AG10803 (cell line): ENCODE data around the gene SIX1.

Experiments used
- DNase-seq: peaks from one replicate; pipeline ENCODE4 v3.0.0; 2010; ENCODE audit warnings: low read depth
- H3K4me3 ChIP-seq: 2 replicates; pipeline ENCODE4 v1.5.1; 2011; ENCODE audit warnings: mild to moderate bottlenecking, low read length, control low read depth
- TF ChIP-seq, protein P1 (sequence below): conservative IDR thresholded peaks from 2 replicates; pipeline ENCODE4 v1.5.1; 2011; ENCODE audit warnings: mild to moderate bottlenecking, low read length, control low read depth, inconsistent platforms

Gene SIX1

DNA sequence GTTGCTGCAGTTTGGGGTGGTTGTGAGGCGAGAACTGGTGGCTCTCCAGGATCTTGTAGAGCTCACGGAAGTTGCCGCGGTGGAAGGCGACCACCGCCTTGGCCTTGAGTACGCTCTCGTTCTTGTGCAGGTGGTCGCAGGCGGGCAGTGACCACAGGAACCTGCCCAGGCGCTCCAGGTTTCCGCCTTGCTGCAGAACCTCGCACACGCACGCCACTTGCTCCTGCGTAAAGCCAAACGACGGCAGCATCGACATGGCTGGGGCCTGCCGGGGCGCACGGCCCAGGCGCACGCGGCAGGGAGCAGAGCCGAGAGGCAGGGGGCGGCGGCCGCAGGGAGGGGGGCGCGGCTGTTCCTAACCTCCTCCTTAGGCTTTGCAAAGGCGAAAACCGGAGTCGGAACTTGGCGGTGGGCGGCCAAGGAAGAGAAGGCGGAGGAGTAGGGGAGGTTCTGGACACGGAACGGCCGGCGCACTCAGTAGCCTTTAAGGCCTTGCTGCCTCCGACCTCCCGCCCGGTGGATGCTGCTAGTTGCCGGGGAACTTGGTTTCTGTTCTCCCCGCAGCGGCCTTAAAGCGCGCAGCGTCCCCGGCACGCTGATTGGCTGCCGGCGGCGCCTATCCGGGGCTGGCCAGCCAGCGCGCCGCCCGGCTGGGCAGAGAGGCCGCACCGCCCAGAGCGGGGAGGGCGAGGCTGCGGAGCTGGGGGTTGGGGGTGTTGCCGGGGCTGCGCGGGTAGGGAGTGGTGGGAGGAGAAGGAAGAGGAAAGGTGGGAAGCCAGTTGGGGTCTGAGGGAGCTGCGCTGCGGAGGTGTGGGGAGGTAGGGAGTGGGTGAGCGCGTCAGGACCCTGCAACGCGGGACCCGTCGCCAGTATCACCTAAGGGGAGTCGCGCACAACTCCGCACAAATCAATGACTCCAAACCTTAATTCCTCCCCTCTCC lies at the start of gene SIX1:
Gene SIX1 (minus strand): TSS at position 544 of the 941 bp plus-strand sequence. CDS start 288 bp downstream, at position 256.
- TF ChIP-seq, protein P1, sequence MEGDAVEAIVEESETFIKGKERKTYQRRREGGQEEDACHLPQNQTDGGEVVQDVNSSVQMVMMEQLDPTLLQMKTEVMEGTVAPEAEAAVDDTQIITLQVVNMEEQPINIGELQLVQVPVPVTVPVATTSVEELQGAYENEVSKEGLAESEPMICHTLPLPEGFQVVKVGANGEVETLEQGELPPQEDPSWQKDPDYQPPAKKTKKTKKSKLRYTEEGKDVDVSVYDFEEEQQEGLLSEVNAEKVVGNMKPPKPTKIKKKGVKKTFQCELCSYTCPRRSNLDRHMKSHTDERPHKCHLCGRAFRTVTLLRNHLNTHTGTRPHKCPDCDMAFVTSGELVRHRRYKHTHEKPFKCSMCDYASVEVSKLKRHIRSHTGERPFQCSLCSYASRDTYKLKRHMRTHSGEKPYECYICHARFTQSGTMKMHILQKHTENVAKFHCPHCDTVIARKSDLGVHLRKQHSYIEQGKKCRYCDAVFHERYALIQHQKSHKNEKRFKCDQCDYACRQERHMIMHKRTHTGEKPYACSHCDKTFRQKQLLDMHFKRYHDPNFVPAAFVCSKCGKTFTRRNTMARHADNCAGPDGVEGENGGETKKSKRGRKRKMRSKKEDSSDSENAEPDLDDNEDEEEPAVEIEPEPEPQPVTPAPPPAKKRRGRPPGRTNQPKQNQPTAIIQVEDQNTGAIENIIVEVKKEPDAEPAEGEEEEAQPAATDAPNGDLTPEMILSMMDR: no peak
- peak; percentile 92 for DNase-seq
- H3K4me3 ChIP-seq: peak within 1 kb of the TSS; percentile 70

DNA sequence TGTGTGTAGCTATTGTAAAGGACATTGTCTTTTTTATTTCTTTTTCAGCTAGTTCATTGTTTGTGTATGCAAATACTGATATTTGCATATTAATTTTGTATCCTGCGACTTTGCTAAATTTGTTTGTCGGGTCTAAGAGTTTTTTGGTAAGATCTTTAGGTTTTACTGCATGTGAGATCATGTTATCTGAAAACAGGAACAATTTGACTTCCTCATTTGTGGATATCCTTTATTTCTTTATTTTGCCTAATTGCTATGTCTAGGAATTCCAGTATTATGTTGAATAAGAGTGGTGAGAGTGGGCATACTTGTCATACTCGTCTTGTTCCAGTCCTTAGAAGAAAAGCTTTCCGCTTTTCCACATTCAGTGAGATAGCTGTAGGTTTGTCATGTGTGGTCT lies 46.0 kb upstream of the SIX1 start:
- DNase-seq: no peak
- TF ChIP-seq, protein P1: no peak
- no peak overlapping the region for H3K4me3 ChIP-seq

DNA sequence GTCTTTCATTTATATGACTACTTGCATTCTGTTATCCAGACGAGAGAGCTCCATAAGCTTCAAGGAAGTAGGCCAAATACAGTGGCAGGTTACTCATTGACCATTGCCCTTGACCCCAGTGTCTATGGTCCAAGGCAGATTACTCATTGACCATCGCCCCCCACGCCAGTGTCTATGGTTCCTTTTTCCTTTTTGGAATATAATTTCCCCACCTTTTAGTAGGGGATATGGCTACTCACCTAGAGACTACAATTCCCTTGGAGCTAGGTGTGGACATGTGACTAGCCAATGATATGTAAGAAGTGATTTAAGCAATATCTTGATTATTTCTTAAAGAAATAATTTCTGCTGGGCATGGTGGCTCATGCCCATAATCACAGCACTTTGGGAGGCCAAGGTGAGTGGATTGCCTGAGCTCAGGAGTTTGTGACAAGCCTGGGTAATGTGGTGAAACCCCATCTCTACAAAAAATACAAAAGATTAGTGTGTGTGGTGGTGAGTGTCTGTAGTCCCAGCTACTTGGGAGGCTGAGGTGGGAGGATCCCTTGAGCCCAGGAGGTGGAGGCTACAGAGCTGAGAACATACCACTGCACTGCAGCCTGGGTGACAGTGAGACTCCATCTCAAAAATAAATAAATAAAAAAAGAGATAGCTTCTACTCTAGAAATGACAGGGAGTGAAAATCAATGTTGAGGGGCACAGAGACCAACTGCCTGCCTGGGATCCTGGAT lies 42.3 kb upstream of the SIX1 start:
- no peak for DNase-seq
- H3K4me3 ChIP-seq: no peak overlapping the region
- TF ChIP-seq, protein P1: no peak

DNA sequence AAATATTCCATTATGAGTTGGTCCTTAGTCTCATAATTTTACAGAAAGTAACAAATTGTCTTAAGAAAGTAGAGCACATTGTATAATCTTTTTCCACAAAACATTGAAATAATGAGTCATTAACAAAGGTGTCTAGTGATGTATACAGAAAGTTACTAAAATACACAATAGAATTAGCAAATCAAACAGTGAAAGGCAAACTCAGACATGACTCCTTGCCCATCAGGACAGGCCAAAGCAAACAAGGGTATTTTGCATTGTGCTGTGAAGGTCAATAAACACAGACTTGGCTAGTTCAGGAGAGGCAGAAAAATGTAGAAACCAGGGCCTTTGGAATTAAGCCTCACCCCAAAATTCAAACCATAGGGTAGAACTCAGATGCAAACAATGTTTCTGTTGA lies 37.6 kb upstream of the SIX1 start:
- TF ChIP-seq, protein P1: no peak
- no peak overlapping the region for H3K4me3 ChIP-seq
- no peak for DNase-seq

DNA sequence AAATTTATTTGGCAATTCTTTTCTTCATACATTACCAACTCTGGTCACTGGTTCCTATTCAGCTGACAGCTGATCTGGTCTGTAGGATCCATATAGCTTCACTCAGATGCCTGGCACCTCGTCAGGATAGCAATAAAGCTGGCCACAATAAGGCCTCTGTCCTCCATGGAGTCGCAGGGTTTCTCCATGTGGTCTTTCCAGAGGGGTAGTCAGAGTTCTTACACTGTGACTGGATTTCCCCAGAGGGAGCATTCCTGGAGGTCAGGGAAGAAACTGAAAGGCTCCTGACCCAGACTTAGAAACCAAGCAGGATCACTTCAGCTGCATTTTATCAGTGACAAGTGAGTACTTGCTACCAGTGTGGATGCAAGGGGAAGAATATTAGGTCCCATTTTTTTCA lies 34.9 kb upstream of the SIX1 start:
- H3K4me3 ChIP-seq: no peak overlapping the region
- DNase-seq: peak; percentile 11
- TF ChIP-seq, protein P1: no peak

DNA sequence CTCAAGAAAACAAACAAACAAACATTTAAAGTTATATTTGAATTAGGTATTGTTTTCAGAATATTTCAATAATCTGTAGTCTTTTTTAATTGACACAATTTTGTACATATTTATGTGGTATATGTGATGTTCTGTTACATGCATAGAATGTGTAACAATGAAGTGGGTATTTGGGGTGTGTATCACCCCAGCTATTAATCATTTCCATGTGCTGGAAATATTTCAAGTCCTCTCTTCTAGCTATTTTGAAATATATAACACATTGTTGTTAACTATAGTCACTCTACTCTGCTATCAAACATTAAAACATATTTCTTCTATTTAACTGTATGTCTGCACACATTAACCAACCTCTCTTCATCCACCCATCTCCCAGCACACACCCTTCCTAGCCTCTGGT lies 32.0 kb upstream of the SIX1 start:
- H3K4me3 ChIP-seq: no peak overlapping the region
- DNase-seq: no peak
- TF ChIP-seq, protein P1: no peak
